Esophagus squamous epithelium (tissue), 4 donors: Measurements from ENCODE around the gene CAMK1D.

Source experiments
- POLR2A ChIP-seq, 4 donors: fragments of 450-650 bp; IDR thresholded peaks; one replicate each; pipeline ENCODE4 v1.6.1; 2017; ENCODE audit warnings: antibody characterized with exemption in 4 of 4, mild to moderate bottlenecking in 4 of 4, moderate library complexity in 3 of 4
- TF ChIP-seq, protein P1 (sequence below), 6 experiments: fragments of 450-650 bp in 4 of 6; fragments of 200-600 bp in 2 of 6; sonication (generic) in 2 of 6; IDR thresholded peaks; one replicate each; pipeline ENCODE4 v1.5.1; 2016 to 2019; ENCODE audit warnings: antibody characterized with exemption in 6 of 6, mild to moderate bottlenecking in 4 of 6, moderate library complexity in 4 of 6

DNA sequence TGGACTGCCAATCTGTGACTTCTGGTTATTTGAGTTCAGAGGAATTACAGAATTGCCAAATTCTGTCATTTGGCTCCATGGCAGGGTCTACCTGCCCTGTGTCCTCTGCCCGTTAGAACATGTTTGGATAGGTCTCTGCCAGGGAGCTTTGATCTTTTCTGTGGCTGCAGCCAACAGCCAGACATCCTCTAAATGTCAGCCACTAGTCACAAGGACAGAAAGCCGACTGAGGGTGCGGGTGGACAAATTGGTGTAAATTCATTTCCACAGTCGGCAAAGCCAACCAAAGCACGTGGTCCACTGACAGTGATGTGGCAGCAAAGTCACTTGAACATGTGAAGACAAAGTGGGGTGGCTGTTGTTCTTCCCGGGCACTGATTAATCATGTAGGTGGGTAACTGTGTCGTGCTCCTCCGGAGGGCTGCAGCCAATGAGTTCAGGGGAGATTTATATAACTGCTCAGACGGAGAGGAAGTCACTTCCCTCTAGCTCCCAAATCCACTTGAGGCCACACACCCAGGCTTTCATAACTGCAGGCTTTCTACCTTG is 26.7 kb upstream of the CAMK1D start:
- TF ChIP-seq, protein P1, sequence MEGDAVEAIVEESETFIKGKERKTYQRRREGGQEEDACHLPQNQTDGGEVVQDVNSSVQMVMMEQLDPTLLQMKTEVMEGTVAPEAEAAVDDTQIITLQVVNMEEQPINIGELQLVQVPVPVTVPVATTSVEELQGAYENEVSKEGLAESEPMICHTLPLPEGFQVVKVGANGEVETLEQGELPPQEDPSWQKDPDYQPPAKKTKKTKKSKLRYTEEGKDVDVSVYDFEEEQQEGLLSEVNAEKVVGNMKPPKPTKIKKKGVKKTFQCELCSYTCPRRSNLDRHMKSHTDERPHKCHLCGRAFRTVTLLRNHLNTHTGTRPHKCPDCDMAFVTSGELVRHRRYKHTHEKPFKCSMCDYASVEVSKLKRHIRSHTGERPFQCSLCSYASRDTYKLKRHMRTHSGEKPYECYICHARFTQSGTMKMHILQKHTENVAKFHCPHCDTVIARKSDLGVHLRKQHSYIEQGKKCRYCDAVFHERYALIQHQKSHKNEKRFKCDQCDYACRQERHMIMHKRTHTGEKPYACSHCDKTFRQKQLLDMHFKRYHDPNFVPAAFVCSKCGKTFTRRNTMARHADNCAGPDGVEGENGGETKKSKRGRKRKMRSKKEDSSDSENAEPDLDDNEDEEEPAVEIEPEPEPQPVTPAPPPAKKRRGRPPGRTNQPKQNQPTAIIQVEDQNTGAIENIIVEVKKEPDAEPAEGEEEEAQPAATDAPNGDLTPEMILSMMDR (IDR thresholded peaks at IDR 0.05): no peak
- TF ChIP-seq POLR2A (IDR thresholded peaks at IDR 0.05): no peak
